ENCODE measurements around the gene ALCAM. TPM values are rescaled to one million over a fixed set of nuclear protein-coding genes. Genes with fewer than 3 reads are reported as not detected.

Gene ALCAM
- total RNA-seq, 2 experiments from 2014 or later: 47.7 to 51.3 TPM

GRCh38 chr3:105456017-105456416, 89.3 kb downstream of the ALCAM start:
- no peaks in the 10 kb centered on the region for H3K9me3 ChIP-seq (ENCODE audit: low read length)
- H3K9me2 ChIP-seq (ENCODE audit: insufficient read depth, low read length): no peaks in the 10 kb centered on the region
- no peaks in the 10 kb centered on the region for H3K36me3 ChIP-seq (ENCODE audit: insufficient read depth, low read length)
- ChIA-PET CTCF (ENCODE audit: unreplicated experiment) (no interaction called here), POLR2A (interaction anchor here (1.1 to 1.4 kb wide), 2 partner anchors 15 to 19 kb away, joined by 3 read pairs; no protein-coding TSS in a partner anchor)
- H3K4me3 ChIP-seq (ENCODE audit: low read depth, low read length, poor library complexity, severe bottlenecking): no peak overlapping the region
- H3K79me2 ChIP-seq (ENCODE audit: insufficient read depth, low read depth, low read length): peaks cover 3% of the 10 kb centered on the region; the same call in 1 of the 2 replicates
- no peak overlapping the region for H2AFZ ChIP-seq (ENCODE audit: low read length)
- intact Hi-C loops (cut with micrococcal nuclease; ENCODE audit: unreplicated experiment): no loop called here
- H3K27ac ChIP-seq (ENCODE audit: low read depth, low read length, poor library complexity, severe bottlenecking): no peak overlapping the region
- H3K4me2 ChIP-seq (ENCODE audit: low read length): no peak overlapping the region
- 0 out of 2 replicates have a peak, but pooled peaks cover 7% of the 10 kb centered on the region for H4K20me1 ChIP-seq (ENCODE audit: insufficient read depth, low read length)
- BruUV-seq (replicated peaks): no TSS peak
- TF ChIP-seq CTCF (conservative IDR thresholded peaks at IDR 0.05; ENCODE audit: low read length): no peak
- TF ChIP-seq EZH2phosphoT487 (IDR thresholded peaks at IDR 0.05; ENCODE audit: borderline replicate concordance, low read depth, low read length): no peak
- no peak for DNase-seq (ENCODE audit: low spot score)
- no peaks in the 10 kb centered on the region for H3K4me1 ChIP-seq (ENCODE audit: insufficient read depth, low read length, poor library complexity, severe bottlenecking)

- Histone ChIP-seq H3K27ac (ENCODE audit: low read depth, low read length, poor library complexity, severe bottlenecking) (no peak overlapping the region), H3K9me2 (ENCODE audit: insufficient read depth, low read length) (no peaks in the 10 kb centered on the region), H3K36me3 (ENCODE audit: insufficient read depth, low read length) (no peaks in the 10 kb centered on the region), H3K4me1 (ENCODE audit: insufficient read depth, low read length, poor library complexity, severe bottlenecking) (no peaks in the 10 kb centered on the region), H4K20me1 (ENCODE audit: insufficient read depth, low read length) (peaks cover 7% of the 10 kb centered on the region; the same call in 1 of the 2 replicates), H3K9me3 (ENCODE audit: low read length) (no peaks in the 10 kb centered on the region), H2AFZ (ENCODE audit: low read length) (no peak overlapping the region), H3K79me2 (ENCODE audit: insufficient read depth, low read depth, low read length) (peaks cover 3% of the 10 kb centered on the region; the same call in 1 of the 2 replicates), H3K4me2 (ENCODE audit: low read length) (no peak overlapping the region), H3K4me3 (ENCODE audit: low read depth, low read length, poor library complexity, severe bottlenecking) (no peak overlapping the region)
- no peak for TF ChIP-seq EZH2phosphoT487 (IDR thresholded peaks at IDR 0.05; ENCODE audit: borderline replicate concordance, low read depth, low read length)
- TF ChIP-seq CTCF (conservative IDR thresholded peaks at IDR 0.05; ENCODE audit: low read length): no peak
- BruUV-seq (replicated peaks): no TSS peak
- POLR2A ChIA-PET: interaction anchor here (0.6 kb wide), 2 partner anchors 382 to 1259 kb away, joined by 3 read pairs; no protein-coding TSS in a partner anchor
- CTCF ChIA-PET (ENCODE audit: unreplicated experiment): interaction anchor here (0.8 kb wide), 1 partner anchor 10 kb away, joined by 4 read pairs; no protein-coding TSS in a partner anchor
- intact Hi-C loops (cut with micrococcal nuclease; ENCODE audit: unreplicated experiment): no loop called here
- no peak for DNase-seq (ENCODE audit: low spot score)
Measured at GRCh38 chr3:105458518-105459215, 92.0 kb downstream of the ALCAM start.

All from OCI-LY7 (cell line).